Lower lobe of right lung (tissue), 2 donors: Measurements from ENCODE around the gene ISCU. TPM values are rescaled to one million over a fixed set of nuclear protein-coding genes. Genes with fewer than 3 reads are reported as not detected.

Source experiments
- ATAC-seq, 2 donors: fragments of 200-7000 bp; cut with Tn5 transposase; one replicate each; pipeline ENCODE4 v1.9.1; 2020 to 2022; ENCODE audit warnings: mild to moderate bottlenecking in 2 of 2, moderate library complexity in 2 of 2
- DNase-seq: peaks from one replicate; pipeline ENCODE4 v3.0.0-alpha.2; 2020
- H3K27ac ChIP-seq: fragments of 200-600 bp; one replicate; pipeline ENCODE4 v1.8.0; 2022
- H3K27me3 ChIP-seq: fragments of 200-600 bp; one replicate; pipeline ENCODE4 v1.8.0; 2022; ENCODE audit warnings: low read depth
- H3K36me3 ChIP-seq: fragments of 200-600 bp; one replicate; pipeline ENCODE4 v1.8.0; 2022; ENCODE audit warnings: mild to moderate bottlenecking
- H3K4me1 ChIP-seq: fragments of 200-600 bp; one replicate; pipeline ENCODE4 v1.8.0; 2022
- H3K4me3 ChIP-seq: fragments of 200-600 bp; one replicate; pipeline ENCODE4 v1.8.0; 2022; ENCODE audit warnings: mild to moderate bottlenecking
- H3K9me3 ChIP-seq: fragments of 200-600 bp; one replicate; pipeline ENCODE4 v1.8.0; 2022
- CTCF ChIP-seq: fragments of 200-600 bp; IDR thresholded peaks from one replicate; pipeline ENCODE4 v1.8.0; 2022; ENCODE audit warnings: antibody characterized with exemption, mild to moderate bottlenecking
- intact Hi-C: fragments of 100-400 bp; cut with DNase I; formaldehyde crosslinking; loops from one replicate; pipeline ENCODE4 v1.11.0; 2022
- total RNA-seq: library from RNA; stranded (reverse); fragmentation: NEBNext Ultra II Directional; extraction: Animal tissue kit (Norgen Biotek cat#: 25700); gene quantifications from one replicate; pipeline ENCODE4 v1.2.1, GENCODE V29; 2021
- donor health status: DM: no; HTN: yes; CAD: no; lungs with severe emphysema.

The ISCU gene
- total RNA-seq, 1 donor from 2014 or later: 133 TPM

- DNase-seq: no peak
- no peak for TF ChIP-seq CTCF
- Histone ChIP-seq H3K27ac (no peak overlapping the region), H3K4me3 (no peak overlapping the region), H3K36me3 (no peaks in the 10 kb centered on the region), H3K27me3 (no peaks in the 10 kb centered on the region), H3K4me1 (peaks cover 50% of the 10 kb centered on the region), H3K9me3 (no peaks in the 10 kb centered on the region)
- intact Hi-C loops: no loop called here
- peak; percentile 37 to 54 for ATAC-seq
These were observed 51.2 kb downstream of the ISCU start for GRCh38 chr12:108613548-108613947.

- intact Hi-C loops: no loop called here
These were observed 51.6 kb downstream of the ISCU start for GRCh38 chr12:108614041-108614440.

GRCh38 chr12:108614639-108615038 is 52.2 kb downstream of the ISCU start:
- intact Hi-C loops: no loop called here

More at GRCh38 chr12:108614041-108614440, 51.6 kb downstream of the ISCU start:
- TF ChIP-seq CTCF: no peak
- H3K27ac ChIP-seq: no peak overlapping the region
- no peak for DNase-seq
- no peak for ATAC-seq
- no peaks in the 10 kb centered on the region for H3K36me3 ChIP-seq
- H3K9me3 ChIP-seq: no peaks in the 10 kb centered on the region
- H3K4me1 ChIP-seq: peaks cover 55% of the 10 kb centered on the region
- no peak overlapping the region for H3K4me3 ChIP-seq
- H3K27me3 ChIP-seq: no peaks in the 10 kb centered on the region

GRCh38 chr12:108615918-108616317 is 53.5 kb downstream of the ISCU start:
- intact Hi-C loops: no loop called here
- ATAC-seq: no peak

More at GRCh38 chr12:108614639-108615038, 52.2 kb downstream of the ISCU start:
- no peak overlapping the region for H3K27ac ChIP-seq
- DNase-seq (no peak), ATAC-seq (no peak)
- no peak overlapping the region for H3K4me3 ChIP-seq
- no peaks in the 10 kb centered on the region for H3K36me3 ChIP-seq
- TF ChIP-seq CTCF: no peak
- no peaks in the 10 kb centered on the region for H3K9me3 ChIP-seq
- peaks cover 57% of the 10 kb centered on the region for H3K4me1 ChIP-seq
- H3K27me3 ChIP-seq: no peaks in the 10 kb centered on the region

GRCh38 chr12:108616359-108616758 is 54.0 kb downstream of the ISCU start:
- ATAC-seq (no peak), DNase-seq (no peak)
- Histone ChIP-seq H3K9me3 (no peaks in the 10 kb centered on the region), H3K27ac (peak overlapping the region; percentile 42), H3K4me3 (no peak overlapping the region), H3K36me3 (no peaks in the 10 kb centered on the region), H3K27me3 (no peaks in the 10 kb centered on the region), H3K4me1 (peaks cover 64% of the 10 kb centered on the region)
- intact Hi-C loops: no loop called here
- TF ChIP-seq CTCF: no peak

More at GRCh38 chr12:108615918-108616317, 53.5 kb downstream of the ISCU start:
- Histone ChIP-seq H3K27me3 (no peaks in the 10 kb centered on the region), H3K4me1 (peaks cover 60% of the 10 kb centered on the region), H3K27ac (no peak overlapping the region), H3K36me3 (no peaks in the 10 kb centered on the region), H3K4me3 (no peak overlapping the region), H3K9me3 (no peaks in the 10 kb centered on the region)
- no peak for DNase-seq
- no peak for TF ChIP-seq CTCF
